ENCODE measurements around the gene INTS1.

The INTS1 gene

DNA sequence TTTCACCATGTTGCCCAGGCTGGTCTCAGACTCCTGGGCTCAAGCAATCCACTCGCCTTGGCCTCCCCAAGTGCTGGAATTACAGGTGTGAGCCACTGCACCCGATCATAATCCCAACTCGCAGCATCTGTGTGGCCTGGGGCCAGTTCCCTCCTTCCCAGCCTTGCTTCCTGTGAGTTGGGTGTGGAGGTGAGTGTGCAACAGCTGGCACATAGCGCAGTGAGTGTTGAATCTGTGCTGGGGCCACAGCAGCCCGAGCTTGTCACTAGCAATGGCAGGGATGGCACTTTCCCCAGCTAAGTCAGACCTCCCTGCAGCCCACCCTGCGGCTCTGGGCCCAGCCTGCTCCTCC lies 39.6 kb upstream of the INTS1 start:
- H3K27me3 ChIP-seq (ENCODE audit: control insufficient read depth, low read length), result no peaks in the 10 kb centered on the region
- H3K4me1 ChIP-seq (ENCODE audit: control insufficient read depth, low read length), result peaks cover 8% of the 10 kb centered on the region; the same call in 1 of the 2 replicates
- H3F3A ChIP-seq (ENCODE audit: control insufficient read depth, insufficient read depth), result peaks cover 3% of the 10 kb centered on the region
- H3K4me3 ChIP-seq (ENCODE audit: low read length), result no peak overlapping the region
- no peak overlapping the region for H3K27ac ChIP-seq (ENCODE audit: low read depth, low read length)
- 0 out of 2 replicates have a peak, but pooled peaks cover 3% of the 10 kb centered on the region for H4K20me1 ChIP-seq (ENCODE audit: control insufficient read depth, insufficient read depth, low read depth, low read length)
- H3K36me3 ChIP-seq (ENCODE audit: control insufficient read depth, low read length), result peaks cover 55% of the 10 kb centered on the region
- peaks cover 12% of the 10 kb centered on the region for H3K79me2 ChIP-seq (ENCODE audit: control insufficient read depth, low read length)
- no peaks in the 10 kb centered on the region for H3K9me2 ChIP-seq (replicated peaks; ENCODE audit: control insufficient read depth, low read length)
- TF ChIP-seq, protein P1, sequence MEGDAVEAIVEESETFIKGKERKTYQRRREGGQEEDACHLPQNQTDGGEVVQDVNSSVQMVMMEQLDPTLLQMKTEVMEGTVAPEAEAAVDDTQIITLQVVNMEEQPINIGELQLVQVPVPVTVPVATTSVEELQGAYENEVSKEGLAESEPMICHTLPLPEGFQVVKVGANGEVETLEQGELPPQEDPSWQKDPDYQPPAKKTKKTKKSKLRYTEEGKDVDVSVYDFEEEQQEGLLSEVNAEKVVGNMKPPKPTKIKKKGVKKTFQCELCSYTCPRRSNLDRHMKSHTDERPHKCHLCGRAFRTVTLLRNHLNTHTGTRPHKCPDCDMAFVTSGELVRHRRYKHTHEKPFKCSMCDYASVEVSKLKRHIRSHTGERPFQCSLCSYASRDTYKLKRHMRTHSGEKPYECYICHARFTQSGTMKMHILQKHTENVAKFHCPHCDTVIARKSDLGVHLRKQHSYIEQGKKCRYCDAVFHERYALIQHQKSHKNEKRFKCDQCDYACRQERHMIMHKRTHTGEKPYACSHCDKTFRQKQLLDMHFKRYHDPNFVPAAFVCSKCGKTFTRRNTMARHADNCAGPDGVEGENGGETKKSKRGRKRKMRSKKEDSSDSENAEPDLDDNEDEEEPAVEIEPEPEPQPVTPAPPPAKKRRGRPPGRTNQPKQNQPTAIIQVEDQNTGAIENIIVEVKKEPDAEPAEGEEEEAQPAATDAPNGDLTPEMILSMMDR (IDR thresholded peaks at IDR 0.05; ENCODE audit: low read depth, low read length, poor library complexity, severe bottlenecking), result no peak
- TF ChIP-seq EZH2phosphoT487 (IDR thresholded peaks at IDR 0.05; ENCODE audit: borderline replicate concordance, low read length), result no peak
- no peak overlapping the region for H3K4me2 ChIP-seq (ENCODE audit: low read length)
- no peaks in the 10 kb centered on the region for H3K9me3 ChIP-seq (ENCODE audit: control insufficient read depth, insufficient read depth, low read length)

- Histone ChIP-seq H3K36me3 (ENCODE audit: control insufficient read depth, low read length) (peaks cover 60% of the 10 kb centered on the region), H3K27ac (ENCODE audit: low read depth, low read length) (no peak overlapping the region), H3K4me3 (ENCODE audit: low read length) (no peak overlapping the region), H3K79me2 (ENCODE audit: control insufficient read depth, low read length) (peaks cover 19% of the 10 kb centered on the region), H3K9me2 (replicated peaks; ENCODE audit: control insufficient read depth, low read length) (no peaks in the 10 kb centered on the region), H4K20me1 (ENCODE audit: control insufficient read depth, insufficient read depth, low read depth, low read length) (peaks cover 4% of the 10 kb centered on the region; the same call in 1 of the 2 replicates), H3K9me3 (ENCODE audit: control insufficient read depth, insufficient read depth, low read length) (no peaks in the 10 kb centered on the region), H3K4me2 (ENCODE audit: low read length) (no peak overlapping the region), H3K27me3 (ENCODE audit: control insufficient read depth, low read length) (no peaks in the 10 kb centered on the region), H3F3A (ENCODE audit: control insufficient read depth, insufficient read depth) (peaks cover 3% of the 10 kb centered on the region), H3K4me1 (ENCODE audit: control insufficient read depth, low read length) (peaks cover 5% of the 10 kb centered on the region; the same call in 1 of the 2 replicates)
- TF ChIP-seq, protein P1 (IDR thresholded peaks at IDR 0.05; ENCODE audit: low read depth, low read length, poor library complexity, severe bottlenecking), result no peak
- TF ChIP-seq EZH2phosphoT487 (IDR thresholded peaks at IDR 0.05; ENCODE audit: borderline replicate concordance, low read length), result no peak
Observed at GRCh38 chr7:1542841-1543747, 38.9 kb upstream of the INTS1 start.

DNA sequence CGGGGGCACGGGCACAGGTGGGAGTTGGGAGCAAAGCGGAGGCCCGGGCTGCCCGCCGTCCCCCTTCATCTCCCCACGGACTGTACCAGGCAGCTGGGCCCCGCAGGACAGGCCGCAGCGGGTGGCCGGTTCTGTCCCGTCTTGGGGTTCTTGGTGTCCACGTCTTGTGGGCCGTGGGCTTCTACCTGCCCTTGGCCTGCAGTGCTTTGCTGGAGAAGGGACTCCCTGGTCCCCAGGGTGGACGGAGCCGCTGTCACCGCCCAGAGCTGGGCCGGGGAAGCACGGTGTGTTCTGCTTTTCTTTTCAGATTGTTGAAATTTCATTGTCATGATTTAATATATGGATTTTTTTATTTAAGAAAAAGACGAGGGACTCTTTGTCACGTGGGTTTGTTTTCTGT lies 38.1 kb upstream of the INTS1 start:
- Histone ChIP-seq H3K27ac (ENCODE audit: low read depth, low read length) (no peak overlapping the region), H3K4me3 (ENCODE audit: low read length) (no peak overlapping the region), H3K9me2 (replicated peaks; ENCODE audit: control insufficient read depth, low read length) (no peaks in the 10 kb centered on the region), H3K36me3 (ENCODE audit: control insufficient read depth, low read length) (peaks cover 67% of the 10 kb centered on the region), H4K20me1 (ENCODE audit: control insufficient read depth, insufficient read depth, low read depth, low read length) (peaks cover 12% of the 10 kb centered on the region; the same call in 1 of the 2 replicates), H3K79me2 (ENCODE audit: control insufficient read depth, low read length) (peaks cover 26% of the 10 kb centered on the region), H3F3A (ENCODE audit: control insufficient read depth, insufficient read depth) (peaks cover 3% of the 10 kb centered on the region), H3K27me3 (ENCODE audit: control insufficient read depth, low read length) (no peaks in the 10 kb centered on the region), H3K4me2 (ENCODE audit: low read length) (no peak overlapping the region), H3K9me3 (ENCODE audit: control insufficient read depth, insufficient read depth, low read length) (no peaks in the 10 kb centered on the region), H3K4me1 (ENCODE audit: control insufficient read depth, low read length) (peaks cover 5% of the 10 kb centered on the region; the same call in 1 of the 2 replicates)
- TF ChIP-seq EZH2phosphoT487 (IDR thresholded peaks at IDR 0.05; ENCODE audit: borderline replicate concordance, low read length), result no peak
- TF ChIP-seq, protein P1 (IDR thresholded peaks at IDR 0.05; ENCODE audit: low read depth, low read length, poor library complexity, severe bottlenecking), result no peak
